Gastrocnemius medialis (tissue), 4 donors: Measurements from ENCODE around the gene AQP5.

Source experiments
- POLR2A ChIP-seq, 2 donors: fragments of 450-650 bp; IDR thresholded peaks; one replicate each; pipeline ENCODE4 v1.6.1; 2017; ENCODE audit warnings: antibody characterized with exemption in 2 of 2, mild to moderate bottlenecking in 2 of 2, moderate library complexity in 2 of 2
- TF ChIP-seq, protein P1 (sequence below), 5 experiments: fragments of 450-650 bp in 3 of 5; fragments of 200-600 bp in 2 of 5; sonication (generic) in 2 of 5; IDR thresholded peaks in 4 of 5; conservative IDR thresholded peaks in 1 of 5; 1 replicate in 4 of 5; 2 replicates in 1 of 5; pipeline ENCODE4 v1.5.1; 2016 to 2019; ENCODE audit warnings: antibody characterized with exemption in 5 of 5, mild to moderate bottlenecking in 3 of 5, moderate library complexity in 3 of 5

DNA sequence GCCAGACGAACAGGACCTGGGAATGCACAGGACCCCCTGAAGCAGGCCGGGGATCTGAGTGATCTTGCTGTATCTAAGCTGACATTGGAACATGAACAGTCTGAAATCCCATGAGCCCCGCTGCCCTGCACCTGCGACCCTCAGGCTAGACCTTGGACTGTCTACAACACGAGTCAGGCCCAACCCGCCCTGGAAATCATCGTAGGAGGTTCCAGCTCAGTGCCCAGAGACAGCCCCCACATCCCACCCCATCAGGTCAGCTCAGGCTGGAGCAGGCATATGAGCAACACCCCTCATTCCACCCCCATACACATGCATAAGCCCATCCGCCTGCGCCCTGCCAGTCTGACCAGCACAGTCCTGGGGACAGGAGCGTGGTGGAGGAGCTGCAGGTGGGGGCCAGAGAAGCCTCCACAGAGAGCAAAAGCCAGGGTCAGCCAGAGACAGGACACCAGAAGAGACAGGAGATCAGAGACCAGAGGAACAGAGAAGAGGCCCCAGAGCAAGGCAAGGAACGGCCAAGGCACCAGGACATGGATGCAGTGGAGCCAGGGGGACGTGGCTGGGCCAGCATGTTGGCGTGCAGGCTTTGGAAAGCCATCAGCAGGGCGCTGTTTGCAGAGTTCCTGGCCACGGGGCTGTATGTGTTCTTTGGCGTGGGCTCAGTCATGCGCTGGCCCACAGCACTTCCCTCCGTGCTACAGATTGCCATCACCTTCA, 11.1 kb downstream of the AQP5 start, which contains the start of gene AQP6:
- TF ChIP-seq, protein P1, sequence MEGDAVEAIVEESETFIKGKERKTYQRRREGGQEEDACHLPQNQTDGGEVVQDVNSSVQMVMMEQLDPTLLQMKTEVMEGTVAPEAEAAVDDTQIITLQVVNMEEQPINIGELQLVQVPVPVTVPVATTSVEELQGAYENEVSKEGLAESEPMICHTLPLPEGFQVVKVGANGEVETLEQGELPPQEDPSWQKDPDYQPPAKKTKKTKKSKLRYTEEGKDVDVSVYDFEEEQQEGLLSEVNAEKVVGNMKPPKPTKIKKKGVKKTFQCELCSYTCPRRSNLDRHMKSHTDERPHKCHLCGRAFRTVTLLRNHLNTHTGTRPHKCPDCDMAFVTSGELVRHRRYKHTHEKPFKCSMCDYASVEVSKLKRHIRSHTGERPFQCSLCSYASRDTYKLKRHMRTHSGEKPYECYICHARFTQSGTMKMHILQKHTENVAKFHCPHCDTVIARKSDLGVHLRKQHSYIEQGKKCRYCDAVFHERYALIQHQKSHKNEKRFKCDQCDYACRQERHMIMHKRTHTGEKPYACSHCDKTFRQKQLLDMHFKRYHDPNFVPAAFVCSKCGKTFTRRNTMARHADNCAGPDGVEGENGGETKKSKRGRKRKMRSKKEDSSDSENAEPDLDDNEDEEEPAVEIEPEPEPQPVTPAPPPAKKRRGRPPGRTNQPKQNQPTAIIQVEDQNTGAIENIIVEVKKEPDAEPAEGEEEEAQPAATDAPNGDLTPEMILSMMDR (IDR thresholded peaks at IDR 0.05 in 4 of 5, conservative IDR thresholded peaks at IDR 0.05 in 1 of 5): no peak
- TF ChIP-seq POLR2A (IDR thresholded peaks at IDR 0.05): no peak
